IMR-90 (cell line): ENCODE data around the gene SCNN1B. TPM values are rescaled to one million over a fixed set of nuclear protein-coding genes. Genes with fewer than 3 reads are reported as not detected.

Experiments
- ATAC-seq: fragments of 200-7000 bp; cut with Tn5 transposase; 2 replicates; pipeline ENCODE4 v1.9.1; 2020; ENCODE audit warnings: low read depth, mild to moderate bottlenecking, moderate library complexity
- BruUV-seq: library from RNA; stranded (reverse); fragments of 400-500 nt; replicated peaks from 2 replicates; lab custom pipeline; 2021; lab: Mats Ljungman, UMichigan
- CTCF ChIA-PET: fragments of 300-600 bp; formaldehyde crosslinking; extraction: SDS; loops from one replicate; lab custom pipeline; 2021; ENCODE audit warnings: antibody characterized with exemption; lab: Yijun Ruan, JAX
- POLR2A ChIA-PET: fragments of 300-600 bp; sonication (Branson Sonifier 250); formaldehyde crosslinking; loops from one replicate; lab custom pipeline; 2022; ENCODE audit warnings: antibody characterized with exemption; ENCODE audit not compliant: unreplicated experiment; lab: Charles Lee
- DNase-seq: peaks from one replicate; pipeline ENCODE4 v3.0.0; 2013
- H2AFZ ChIP-seq: replicated peaks from 2 replicates; pipeline ENCODE3; 2013; ENCODE audit warnings: low read length, mild to moderate bottlenecking; ENCODE audit not compliant: poor library complexity
- H2AK5ac ChIP-seq: 2 replicates; pipeline ENCODE4 v1.6.1; 2013; ENCODE audit warnings: low read depth, low read length, inconsistent platforms
- H2AK9ac ChIP-seq: replicated peaks from 2 replicates; pipeline ENCODE3; 2013; ENCODE audit warnings: mild to moderate bottlenecking, low read depth, low read length, moderate library complexity; ENCODE audit not compliant: poor library complexity
- H2BK120ac ChIP-seq: 2 replicates; pipeline ENCODE4 v1.6.1; 2013; ENCODE audit warnings: low read depth, low read length, inconsistent platforms
- H2BK15ac ChIP-seq: 3 replicates; pipeline ENCODE4 v1.6.1; 2013; ENCODE audit warnings: low read depth, low read length, inconsistent platforms
- H2BK20ac ChIP-seq: 2 replicates; pipeline ENCODE4 v1.6.1; 2013; ENCODE audit warnings: low read depth, mild to moderate bottlenecking, inconsistent platforms, low read length, moderate library complexity
- H2BK5ac ChIP-seq: 2 replicates; pipeline ENCODE4 v1.6.1; 2013; ENCODE audit warnings: mild to moderate bottlenecking, low read depth, low read length, inconsistent platforms; ENCODE audit not compliant: poor library complexity, severe bottlenecking
- H3K14ac ChIP-seq: replicated peaks from 2 replicates; pipeline ENCODE4 v1.6.1; 2013; ENCODE audit warnings: low read depth, low read length, inconsistent platforms
- H3K18ac ChIP-seq: 2 replicates; pipeline ENCODE4 v1.6.1; 2013; ENCODE audit warnings: low read depth, low read length, control low read depth
- H3K23ac ChIP-seq: 2 replicates; pipeline ENCODE4 v1.6.1; 2013; ENCODE audit warnings: low read depth, low read length, inconsistent platforms
- H3K27ac ChIP-seq: 2 replicates; pipeline ENCODE4 v1.5.1; 2013; ENCODE audit warnings: mild to moderate bottlenecking, control low read depth, low read length; ENCODE audit not compliant: insufficient read depth
- H3K27me3 ChIP-seq: 2 replicates; pipeline ENCODE4 v1.6.1; 2013; ENCODE audit warnings: low read length; ENCODE audit not compliant: control insufficient read depth, insufficient read depth
- H3K36me3 ChIP-seq: 2 replicates; pipeline ENCODE4 v1.6.1; 2013; ENCODE audit warnings: low read length, mixed read lengths; ENCODE audit not compliant: control insufficient read depth, insufficient read depth
- H3K4ac ChIP-seq: 2 replicates; pipeline ENCODE4 v1.6.1; 2013; ENCODE audit warnings: low read depth, low read length, inconsistent platforms
- H3K4me1 ChIP-seq: 2 replicates; pipeline ENCODE4 v1.6.1; 2013; ENCODE audit warnings: low read length, mixed read lengths; ENCODE audit not compliant: control insufficient read depth, insufficient read depth
- H3K4me2 ChIP-seq: 2 replicates; pipeline ENCODE4 v1.6.1; 2013; ENCODE audit warnings: low read depth, mild to moderate bottlenecking, control low read depth, low read length, moderate library complexity
- H3K4me3 ChIP-seq: 2 replicates; pipeline ENCODE4 v1.5.1; 2013; ENCODE audit warnings: low read depth, mild to moderate bottlenecking, control low read depth, low read length, moderate library complexity; ENCODE audit not compliant: insufficient read depth
- H3K56ac ChIP-seq: 2 replicates; pipeline ENCODE4 v1.6.1; 2013; ENCODE audit warnings: low read length, inconsistent platforms; ENCODE audit not compliant: insufficient read depth; ENCODE audit errors: extremely low read depth
- H3K79me1 ChIP-seq, 2 experiments: 2 replicates each; pipeline ENCODE4 v1.6.1; 2013; ENCODE audit warnings: low read length in 2 of 2, inconsistent platforms in 1 of 2, low read depth in 1 of 2
- H3K9ac ChIP-seq: 2 replicates; pipeline ENCODE4 v1.6.1; 2013; ENCODE audit warnings: low read depth, low read length, control low read depth
- H3K9me1 ChIP-seq: 2 replicates; pipeline ENCODE4 v1.6.1; 2013; ENCODE audit warnings: low read length, inconsistent platforms; ENCODE audit not compliant: insufficient read depth
- H3K9me3 ChIP-seq: 2 replicates; pipeline ENCODE4 v1.6.1; 2013; ENCODE audit warnings: low read length; ENCODE audit not compliant: control insufficient read depth, insufficient read depth
- H4K20me1 ChIP-seq: 2 replicates; pipeline ENCODE4 v1.6.1; 2013; ENCODE audit warnings: low read length, inconsistent platforms; ENCODE audit not compliant: insufficient read depth
- H4K5ac ChIP-seq: 2 replicates; pipeline ENCODE4 v1.6.1; 2013; ENCODE audit warnings: mild to moderate bottlenecking, low read depth, low read length, control low read depth
- H4K8ac ChIP-seq, 2 experiments: 2 replicates each; pipeline ENCODE4 v1.6.1; 2013; ENCODE audit warnings: low read depth in 2 of 2, low read length in 2 of 2, control low read depth in 1 of 2, inconsistent platforms in 1 of 2
- H4K91ac ChIP-seq: 2 replicates; pipeline ENCODE4 v1.6.1; 2013; ENCODE audit warnings: low read depth, low read length, inconsistent platforms; ENCODE audit not compliant: insufficient read depth
- CEBPB ChIP-seq: IDR thresholded peaks from 2 replicates; pipeline ENCODE4 v1.6.1; 2012; ENCODE audit warnings: low read depth, low read length, improper control_type of control experiment
- MAZ ChIP-seq: IDR thresholded peaks from 2 replicates; pipeline ENCODE4 v1.6.1; 2012; ENCODE audit warnings: low read depth, mild to moderate bottlenecking, low read length, improper control_type of control experiment, moderate library complexity, borderline replicate concordance
- RAD21 ChIP-seq: IDR thresholded peaks from 2 replicates; pipeline ENCODE4 v1.6.1; 2012; ENCODE audit warnings: low read length, improper control_type of control experiment
- SMC3 ChIP-seq: fragments of 150-350 bp; IDR thresholded peaks from 2 replicates; pipeline ENCODE4 v1.6.1; 2016; ENCODE audit warnings: low read depth, mild to moderate bottlenecking, antibody characterized with exemption, low read length, moderate library complexity
- WGBS, 2 experiments: methylation state at CpG; one replicate each; pipeline versions ENCODE4 v1.1.5 to v1.1.7; 2013; ENCODE audit warnings: missing lambda C conversion rate in 2 of 2; ENCODE audit not compliant: insufficient read length in 1 of 2; ENCODE audit errors: extremely low coverage in 2 of 2; 5-methylcytosine and 5-hydroxymethylcytosine counted together
- dilution Hi-C: fragments of 300-500 bp; cut with HindIII; formaldehyde crosslinking; loops from one replicate; pipeline ENCODE4 v1.14.3; 2018; ENCODE audit warnings: low sequenced_read_pairs; ENCODE audit not compliant: unreplicated experiment
- in situ Hi-C: fragments of 300-500 bp; cut with MboI; formaldehyde crosslinking; loops from 3 replicates; pipeline ENCODE4 v1.14.3; 2019; ENCODE audit warnings: low sequenced_read_pairs, inconsistent platforms, mixed read lengths
- intact Hi-C: fragments of 100-400 bp; cut with micrococcal nuclease; formaldehyde crosslinking; loops from 2 replicates; pipeline ENCODE4 v1.10.0; 2022
- polyA plus RNA-seq, 3 experiments: library from polyadenylated mRNA; depleted of rRNA; stranded (reverse); fragments of >200 nt; gene quantifications; 2 replicates each; pipeline ENCODE4 v1.2.3, GENCODE V29; 2012; ENCODE audit warnings: low replicate concordance in 1 of 3
- total RNA-seq: library from RNA; depleted of rRNA; stranded (reverse); fragments of >200 nt; gene quantifications from 2 replicates; pipeline ENCODE4 v1.2.3, GENCODE V29; 2012
- TF ChIP-seq, protein P1 (sequence below): conservative IDR thresholded peaks from 2 replicates; pipeline ENCODE4 v1.5.1; 2012; ENCODE audit warnings: mild to moderate bottlenecking, low read depth, low read length, improper control_type of control experiment

Gene SCNN1B
- total and polyA plus RNA-seq, 2 of the 4 experiments (the other 2 are of a cell fraction) = not detected

DNA sequence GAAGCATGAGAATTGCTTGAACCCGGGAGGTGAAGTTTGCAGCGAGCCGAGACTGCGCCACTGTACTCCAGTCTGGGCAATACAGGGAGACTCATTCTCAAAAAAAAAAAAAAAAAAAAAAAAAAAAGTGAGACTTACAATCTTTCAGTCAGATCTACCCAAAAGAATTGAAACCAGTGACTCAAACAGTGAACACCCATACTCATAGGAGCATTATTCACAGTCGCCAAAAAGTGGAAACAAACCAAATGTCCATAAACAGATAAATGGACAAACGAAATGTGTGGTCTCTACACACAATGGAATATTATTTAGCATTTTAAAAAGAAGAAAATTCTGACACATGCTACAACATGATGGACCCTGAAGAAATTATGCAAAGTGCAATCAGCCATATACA lies 9.1 kb upstream of the SCNN1B start:
- no peak overlapping the region for H4K8ac ChIP-seq
- no peak overlapping the region for H3K4me3 ChIP-seq
- H2BK15ac ChIP-seq = no peak overlapping the region
- H3K9me3 ChIP-seq = no peaks in the 10 kb centered on the region
- BruUV-seq = no TSS peak
- no peak overlapping the region for H4K5ac ChIP-seq
- WGBS, 2 experiments = no CpG with 5 or more reads among the region's 6 CpGs
- H3K9ac ChIP-seq = no peak overlapping the region
- no peak for TF ChIP-seq MAZ
- TF ChIP-seq SMC3 = no peak
- TF ChIP-seq, protein P1, sequence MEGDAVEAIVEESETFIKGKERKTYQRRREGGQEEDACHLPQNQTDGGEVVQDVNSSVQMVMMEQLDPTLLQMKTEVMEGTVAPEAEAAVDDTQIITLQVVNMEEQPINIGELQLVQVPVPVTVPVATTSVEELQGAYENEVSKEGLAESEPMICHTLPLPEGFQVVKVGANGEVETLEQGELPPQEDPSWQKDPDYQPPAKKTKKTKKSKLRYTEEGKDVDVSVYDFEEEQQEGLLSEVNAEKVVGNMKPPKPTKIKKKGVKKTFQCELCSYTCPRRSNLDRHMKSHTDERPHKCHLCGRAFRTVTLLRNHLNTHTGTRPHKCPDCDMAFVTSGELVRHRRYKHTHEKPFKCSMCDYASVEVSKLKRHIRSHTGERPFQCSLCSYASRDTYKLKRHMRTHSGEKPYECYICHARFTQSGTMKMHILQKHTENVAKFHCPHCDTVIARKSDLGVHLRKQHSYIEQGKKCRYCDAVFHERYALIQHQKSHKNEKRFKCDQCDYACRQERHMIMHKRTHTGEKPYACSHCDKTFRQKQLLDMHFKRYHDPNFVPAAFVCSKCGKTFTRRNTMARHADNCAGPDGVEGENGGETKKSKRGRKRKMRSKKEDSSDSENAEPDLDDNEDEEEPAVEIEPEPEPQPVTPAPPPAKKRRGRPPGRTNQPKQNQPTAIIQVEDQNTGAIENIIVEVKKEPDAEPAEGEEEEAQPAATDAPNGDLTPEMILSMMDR = no peak
- TF ChIP-seq CEBPB = no peak
- TF ChIP-seq RAD21 = no peak
- ATAC-seq = no peak
- no peak overlapping the region for H3K18ac ChIP-seq
- H4K20me1 ChIP-seq = no peaks in the 10 kb centered on the region
- no peak overlapping the region for H3K56ac ChIP-seq
- no peak overlapping the region for H3K14ac ChIP-seq
- no peak overlapping the region for H3K4ac ChIP-seq
- H3K4me1 ChIP-seq = no peaks in the 10 kb centered on the region
- DNase-seq = no peak
- intact Hi-C loops (no loop called here), in situ Hi-C loops (no loop called here), dilution Hi-C loops (no loop called here)
- no peaks in the 10 kb centered on the region for H3K36me3 ChIP-seq
- ChIA-PET POLR2A (no interaction called here), CTCF (no interaction called here)
- no peak overlapping the region for H3K23ac ChIP-seq
- H3K27me3 ChIP-seq = no peaks in the 10 kb centered on the region; the same call in 1 of the 2 replicates
- no peak overlapping the region for H2BK120ac ChIP-seq
- H2BK20ac ChIP-seq = no peak overlapping the region
- no peak overlapping the region for H2AFZ ChIP-seq
- H2BK5ac ChIP-seq = no peak overlapping the region
- H3K27ac ChIP-seq = no peak overlapping the region
- H3K79me1 ChIP-seq = no peaks in the 10 kb centered on the region
- no peaks in the 10 kb centered on the region for H3K9me1 ChIP-seq
- no peak overlapping the region for H2AK9ac ChIP-seq
- H3K4me2 ChIP-seq = no peak overlapping the region
- no peak overlapping the region for H2AK5ac ChIP-seq
- H4K91ac ChIP-seq = no peak overlapping the region
